Neural crest cell (in vitro differentiated cells): Measurements from ENCODE around the gene PRICKLE2. TPM values are rescaled to one million over a fixed set of nuclear protein-coding genes. Genes with fewer than 3 reads are reported as not detected.

ENCODE experiments used
- DNase-seq: peaks from one replicate; pipeline ENCODE4 v3.0.0; 2021; ENCODE audit warnings: low read depth, mixed read lengths, low spot score
- H3K27ac Mint-ChIP-seq: one replicate; pipeline ENCODE4 v1.8.0; 2021; ENCODE audit warnings: mild to moderate bottlenecking, mixed read lengths; ENCODE audit not compliant: unreplicated experiment
- H3K27me3 Mint-ChIP-seq: 2 replicates; pipeline ENCODE4 v1.8.0; 2021; ENCODE audit warnings: low read depth, mild to moderate bottlenecking, mixed read lengths
- H3K36me3 Mint-ChIP-seq: 2 replicates; pipeline ENCODE4 v1.8.0; 2021; ENCODE audit warnings: low read depth, mild to moderate bottlenecking, mixed read lengths
- H3K4me1 Mint-ChIP-seq: 2 replicates; pipeline ENCODE4 v1.8.0; 2021; ENCODE audit warnings: mixed read lengths
- H3K4me3 Mint-ChIP-seq: one replicate; pipeline ENCODE4 v1.8.0; 2021; ENCODE audit warnings: mild to moderate bottlenecking, mixed read lengths
- H3K9me3 Mint-ChIP-seq: 2 replicates; pipeline ENCODE4 v1.8.0; 2021; ENCODE audit warnings: mixed read lengths
- total RNA-seq: library from RNA; stranded (reverse); gene quantifications from 2 replicates; pipeline ENCODE4 v1.2.1, GENCODE V29; 2021
- TF ChIP-seq, protein P1 (sequence below): fragments of 200-600 bp; sonication (generic); conservative IDR thresholded peaks from 2 replicates; pipeline ENCODE4 v1.5.0; 2021; ENCODE audit warnings: antibody characterized with exemption, mild to moderate bottlenecking

The PRICKLE2 gene
- total RNA-seq, 1 donor from 2014 or later, result 11.8 TPM

DNA sequence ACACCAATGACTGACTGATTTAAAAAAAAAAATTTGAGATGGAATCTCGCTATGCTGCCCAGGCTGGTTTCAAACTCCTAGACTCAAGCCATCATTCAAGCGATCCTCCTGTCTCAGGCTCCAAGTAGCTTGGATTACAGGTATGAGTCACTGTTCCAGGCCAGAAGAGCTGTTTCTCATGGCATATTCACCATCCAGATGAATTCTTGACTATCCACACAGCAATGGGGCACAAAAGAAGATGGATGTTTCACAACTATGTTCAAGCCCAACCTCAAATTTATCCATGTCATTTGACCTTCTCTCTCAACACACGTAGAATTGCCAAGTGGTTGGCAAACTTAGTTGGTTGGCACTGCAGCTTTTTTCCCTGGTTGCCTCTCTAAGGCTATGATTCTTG, 40.6 kb downstream of the PRICKLE2 start:
- Mint-ChIP-seq H3K36me3 (no peaks in the 10 kb centered on the region), H3K27ac (no peak overlapping the region), H3K4me1 (peaks cover 39% of the 10 kb centered on the region), H3K9me3 (no peaks in the 10 kb centered on the region), H3K4me3 (no peak overlapping the region), H3K27me3 (no peaks in the 10 kb centered on the region)
- no peak for DNase-seq
- TF ChIP-seq, protein P1, sequence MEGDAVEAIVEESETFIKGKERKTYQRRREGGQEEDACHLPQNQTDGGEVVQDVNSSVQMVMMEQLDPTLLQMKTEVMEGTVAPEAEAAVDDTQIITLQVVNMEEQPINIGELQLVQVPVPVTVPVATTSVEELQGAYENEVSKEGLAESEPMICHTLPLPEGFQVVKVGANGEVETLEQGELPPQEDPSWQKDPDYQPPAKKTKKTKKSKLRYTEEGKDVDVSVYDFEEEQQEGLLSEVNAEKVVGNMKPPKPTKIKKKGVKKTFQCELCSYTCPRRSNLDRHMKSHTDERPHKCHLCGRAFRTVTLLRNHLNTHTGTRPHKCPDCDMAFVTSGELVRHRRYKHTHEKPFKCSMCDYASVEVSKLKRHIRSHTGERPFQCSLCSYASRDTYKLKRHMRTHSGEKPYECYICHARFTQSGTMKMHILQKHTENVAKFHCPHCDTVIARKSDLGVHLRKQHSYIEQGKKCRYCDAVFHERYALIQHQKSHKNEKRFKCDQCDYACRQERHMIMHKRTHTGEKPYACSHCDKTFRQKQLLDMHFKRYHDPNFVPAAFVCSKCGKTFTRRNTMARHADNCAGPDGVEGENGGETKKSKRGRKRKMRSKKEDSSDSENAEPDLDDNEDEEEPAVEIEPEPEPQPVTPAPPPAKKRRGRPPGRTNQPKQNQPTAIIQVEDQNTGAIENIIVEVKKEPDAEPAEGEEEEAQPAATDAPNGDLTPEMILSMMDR, result no peak

DNA sequence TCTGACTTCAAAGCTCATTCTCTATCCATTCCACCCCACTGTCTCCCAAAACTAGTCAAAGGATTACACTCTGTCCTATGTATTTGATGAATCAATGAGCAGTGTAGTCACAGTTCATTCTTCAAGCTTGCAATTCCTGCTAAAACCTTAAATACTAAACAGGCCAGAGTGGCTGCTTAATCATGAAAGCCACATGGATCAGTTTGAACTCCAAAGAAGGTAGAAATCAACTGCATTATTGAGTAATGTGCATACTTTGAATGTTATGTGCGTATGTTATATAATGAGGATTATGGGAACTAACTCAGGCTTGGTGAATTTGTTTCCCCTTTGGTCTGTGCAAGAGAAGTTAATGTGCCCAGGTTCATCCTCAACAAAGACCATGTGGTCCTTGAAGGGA, 45.4 kb downstream of the PRICKLE2 start:
- TF ChIP-seq, protein P1, result no peak
- Mint-ChIP-seq H3K4me1 (no peaks in the 10 kb centered on the region), H3K9me3 (peaks cover 10% of the 10 kb centered on the region), H3K27me3 (no peaks in the 10 kb centered on the region), H3K4me3 (no peak overlapping the region), H3K27ac (no peak overlapping the region), H3K36me3 (peaks cover 3% of the 10 kb centered on the region)
- no peak for DNase-seq

DNA sequence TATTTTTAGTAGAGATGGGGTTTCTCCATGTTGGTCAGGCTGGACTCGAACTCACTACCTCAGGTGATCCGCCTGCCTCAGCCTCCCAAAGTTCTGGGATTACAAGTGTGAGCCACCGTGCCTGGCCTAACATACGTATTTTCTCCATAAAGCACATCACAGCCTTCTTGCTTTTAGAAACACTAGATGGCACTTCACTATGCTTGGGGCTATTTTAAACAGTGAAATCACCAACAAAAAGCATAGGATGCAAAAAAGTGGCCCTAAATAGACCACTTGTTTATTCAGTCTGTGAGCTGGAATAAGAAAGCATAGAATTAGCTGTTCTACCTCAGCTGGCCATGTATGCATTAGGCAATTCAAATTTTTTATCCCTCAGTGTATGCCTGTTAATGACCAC, 46.0 kb downstream of the PRICKLE2 start:
- no peaks in the 10 kb centered on the region for H3K27me3 Mint-ChIP-seq

DNA sequence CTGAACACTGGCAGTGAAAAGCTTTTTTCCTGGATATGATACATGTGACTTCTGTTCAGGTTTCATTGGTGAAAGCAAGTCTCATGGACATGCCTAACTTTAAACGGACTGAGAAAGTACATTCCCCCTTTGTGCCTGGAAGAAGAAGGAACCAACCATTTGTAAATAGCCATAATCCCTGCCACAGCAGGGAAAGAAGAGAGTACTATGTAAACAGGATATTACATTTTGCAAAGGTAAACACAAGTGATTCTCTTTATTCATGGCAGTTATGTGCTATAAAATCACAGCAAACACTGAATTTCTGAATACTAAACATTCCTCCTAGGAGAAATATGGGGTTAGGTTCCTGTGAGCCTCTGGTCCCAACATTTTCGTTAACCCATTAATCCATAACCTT, 46.8 kb downstream of the PRICKLE2 start:
- no peak overlapping the region for H3K4me3 Mint-ChIP-seq
- DNase-seq, result no peak
- H3K4me1 Mint-ChIP-seq, result no peaks in the 10 kb centered on the region
- H3K27ac Mint-ChIP-seq, result no peak overlapping the region
- H3K9me3 Mint-ChIP-seq, result peaks cover 10% of the 10 kb centered on the region
- H3K36me3 Mint-ChIP-seq, result peaks cover 3% of the 10 kb centered on the region
- H3K27me3 Mint-ChIP-seq, result no peaks in the 10 kb centered on the region
- TF ChIP-seq, protein P1, result no peak

More for the DNA sequence above, 46.0 kb downstream of the PRICKLE2 start:
- DNase-seq, result no peak
- TF ChIP-seq, protein P1, result no peak
- Mint-ChIP-seq H3K36me3 (peaks cover 3% of the 10 kb centered on the region), H3K27ac (no peak overlapping the region), H3K4me1 (no peaks in the 10 kb centered on the region), H3K9me3 (peaks cover 10% of the 10 kb centered on the region), H3K4me3 (no peak overlapping the region)

DNA sequence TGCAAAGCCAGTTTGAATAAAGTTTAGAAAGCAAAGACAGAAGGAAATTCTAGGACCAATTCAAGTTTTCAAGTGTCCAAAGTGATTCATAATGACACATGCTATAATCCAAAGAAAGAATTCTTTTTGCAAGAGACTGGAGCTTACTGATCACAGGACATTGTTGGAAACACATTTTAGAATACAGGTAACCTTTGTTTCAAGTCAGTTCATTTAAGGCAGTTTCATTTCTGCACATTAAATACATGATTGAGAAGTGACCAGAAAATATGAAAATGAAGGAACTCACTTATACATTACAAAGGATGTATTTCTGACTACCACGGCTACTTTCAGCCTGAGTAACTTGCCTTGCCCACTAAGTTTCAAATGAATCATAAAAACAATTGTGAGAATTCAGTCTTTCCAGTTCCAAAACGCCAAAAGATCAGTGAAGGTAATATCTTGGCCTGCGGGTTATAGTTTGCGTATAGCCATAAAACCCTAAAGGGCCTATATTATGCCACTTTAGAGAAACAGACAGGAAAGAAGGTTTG, 48.7 kb downstream of the PRICKLE2 start:
- Mint-ChIP-seq H3K4me1 (no peaks in the 10 kb centered on the region), H3K36me3 (peaks cover 3% of the 10 kb centered on the region), H3K27ac (no peak overlapping the region), H3K27me3 (no peaks in the 10 kb centered on the region), H3K4me3 (no peak overlapping the region), H3K9me3 (peaks cover 10% of the 10 kb centered on the region)
- no peak for DNase-seq
- TF ChIP-seq, protein P1, result no peak
